GM19025 (cell line): ENCODE results near the gene WLS.

Source experiments
- ATAC-seq: cut with Tn5 transposase; IDR thresholded peaks from one replicate; pipeline ENCODE4 v1.9.1; 2021; ENCODE audit warnings: mild to moderate bottlenecking, low read depth, moderate library complexity; ENCODE audit not compliant: unreplicated experiment

WLS gene

GRCh38 chr1:68143633-68144032 is 88.7 kb downstream of the WLS start:
- ATAC-seq: no peak

GRCh38 chr1:68142461-68142860 is 89.9 kb downstream of the WLS start:
- no peak for ATAC-seq

GRCh38 chr1:68142036-68142435 is 90.3 kb downstream of the WLS start:
- no peak for ATAC-seq

GRCh38 chr1:68141071-68142021 is 91.0 kb downstream of the WLS start:
- no peak for ATAC-seq

- ATAC-seq: no peak
Measured at GRCh38 chr1:68140536-68140935, 91.8 kb downstream of the WLS start.

GRCh38 chr1:68136187-68136586 is 96.1 kb downstream of the WLS start:
- ATAC-seq: no peak

GRCh38 chr1:68132426-68133130 is 99.7 kb downstream of the WLS start:
- no peak for ATAC-seq

- no peak for ATAC-seq
Measured at GRCh38 chr1:68131261-68131660, 101.1 kb downstream of the WLS start.

GRCh38 chr1:68129536-68130250 is 102.6 kb downstream of the WLS start:
- no peak for ATAC-seq

GRCh38 chr1:68128820-68129219 is 103.5 kb downstream of the WLS start:
- no peak for ATAC-seq

- peak; percentile 52 for ATAC-seq
Measured at GRCh38 chr1:68128157-68128556, 104.2 kb downstream of the WLS start.

- ATAC-seq: no peak
Measured at GRCh38 chr1:68121536-68121935, 110.8 kb downstream of the WLS start.

- ATAC-seq: no peak
Measured at GRCh38 chr1:68120136-68120791, 112.1 kb downstream of the WLS start.

- no peak for ATAC-seq
Measured at GRCh38 chr1:68119445-68119844, 112.9 kb downstream of the WLS start.

- no peak for ATAC-seq
Measured at GRCh38 chr1:68117416-68117815, 114.9 kb downstream of the WLS start.

GRCh38 chr1:68116643-68117235 is 115.6 kb downstream of the WLS start:
- ATAC-seq: no peak

GRCh38 chr1:68115308-68115707 is 117.0 kb downstream of the WLS start:
- no peak for ATAC-seq

- no peak for ATAC-seq
Measured at GRCh38 chr1:68113966-68114365, 118.4 kb downstream of the WLS start.

GRCh38 chr1:68112835-68113243 is 119.5 kb downstream of the WLS start:
- ATAC-seq: no peak
